Smooth muscle cell (in vitro differentiated cells): ENCODE results near the gene CALHM3. TPM values are rescaled to one million over a fixed set of nuclear protein-coding genes. Genes with fewer than 3 reads are reported as not detected.

Source experiments
- DNase-seq: peaks from one replicate; lab custom pipeline; 2025; ENCODE audit not compliant: unreplicated experiment; lab: John Stamatoyannopoulos, UW
- H2AFZ ChIP-seq: fragments of 200-600 bp; sonication (generic); 2 replicates; pipeline ENCODE4 v1.6.0; 2016; ENCODE audit warnings: antibody characterized with exemption, low read depth, mild to moderate bottlenecking
- H3F3A ChIP-seq: fragments of 200-600 bp; sonication (generic); 2 replicates; pipeline ENCODE4 v1.6.0; 2017; ENCODE audit warnings: antibody characterized with exemption, low read depth
- H3K27ac ChIP-seq: fragments of 200-600 bp; sonication (generic); 2 replicates; pipeline ENCODE4 v1.5.1; 2016; ENCODE audit warnings: low read depth, mild to moderate bottlenecking
- H3K27me3 ChIP-seq: fragments of 200-600 bp; sonication (generic); 2 replicates; pipeline ENCODE4 v1.6.1; 2016; ENCODE audit warnings: low read depth, mild to moderate bottlenecking
- H3K36me3 ChIP-seq: fragments of 200-600 bp; sonication (generic); 2 replicates; pipeline ENCODE4 v1.5.1; 2016; ENCODE audit warnings: low read depth
- H3K4me1 ChIP-seq: fragments of 200-600 bp; sonication (generic); 2 replicates; pipeline ENCODE4 v1.5.1; 2016; ENCODE audit warnings: low read depth
- H3K4me2 ChIP-seq: fragments of 200-600 bp; sonication (generic); 2 replicates; pipeline ENCODE4 v1.6.0; 2016; ENCODE audit warnings: mild to moderate bottlenecking
- H3K4me3 ChIP-seq: fragments of 200-600 bp; sonication (generic); 2 replicates; pipeline ENCODE4 v1.5.1; 2016; ENCODE audit warnings: mild to moderate bottlenecking
- H3K79me2 ChIP-seq: fragments of 200-600 bp; sonication (generic); 2 replicates; pipeline ENCODE4 v1.6.0; 2016; ENCODE audit warnings: low read depth, mild to moderate bottlenecking
- H3K9ac ChIP-seq: fragments of 200-600 bp; sonication (generic); 2 replicates; pipeline ENCODE4 v1.6.0; 2016; ENCODE audit warnings: low read depth
- H3K9me3 ChIP-seq: fragments of 200-600 bp; sonication (generic); replicated peaks from 2 replicates; pipeline ENCODE4 v1.5.1; 2016; ENCODE audit warnings: low read depth
- H4K20me1 ChIP-seq: fragments of 200-600 bp; sonication (generic); 2 replicates; pipeline ENCODE4 v1.6.0; 2016; ENCODE audit warnings: low read depth
- CTCF ChIP-seq: fragments of 200-600 bp; sonication (generic); IDR thresholded peaks from 2 replicates; pipeline ENCODE4 v1.5.1; 2017; ENCODE audit warnings: borderline replicate concordance, mild to moderate bottlenecking, antibody characterized with exemption; ENCODE audit not compliant: insufficient read depth, poor library complexity, severe bottlenecking
- WGBS: methylation state at CpG from one replicate; pipeline ENCODE4 v1.1.7; 2016; ENCODE audit warnings: low lambda C conversion rate; 5-methylcytosine and 5-hydroxymethylcytosine counted together
- polyA plus RNA-seq: library from polyadenylated mRNA; unstranded; fragments of >200 nt; fragmentation: Nextera tagmentation; extraction: Ambion mirVana; gene quantifications from 2 replicates; pipeline ENCODE4 v1.2.1, GENCODE V29; 2016
- total RNA-seq: library from RNA; depleted of rRNA; stranded (reverse); fragments of >200 nt; gene quantifications from 2 replicates; pipeline ENCODE4 v1.2.3, GENCODE V29; 2014

The CALHM3 gene
- total and polyA plus RNA-seq, 2 experiments from 2014 or later = not detected

GRCh38 chr10:103499881-103500280 lies 20.8 kb upstream of the CALHM3 start:
- Histone ChIP-seq H3K9ac (peak overlapping the region; percentile 84), H3K79me2 (no peaks in the 10 kb centered on the region), H3K9me3 (no peaks in the 10 kb centered on the region), H3K4me1 (peaks cover 8% of the 10 kb centered on the region), H4K20me1 (no peaks in the 10 kb centered on the region), H3K27me3 (peaks cover 35% of the 10 kb centered on the region), H2AFZ (no peak overlapping the region), H3K36me3 (no peaks in the 10 kb centered on the region), H3K4me2 (peak overlapping the region; percentile 71), H3K27ac (peak overlapping the region; percentile 87), H3K4me3 (no peak overlapping the region), H3F3A (no peaks in the 10 kb centered on the region)
- DNase-seq = no peak
- WGBS = 33% methylated on average over 7 of the region's 7 CpGs
- no peak for TF ChIP-seq CTCF

GRCh38 chr10:103498936-103499638 lies 20.0 kb upstream of the CALHM3 start:
- TF ChIP-seq CTCF = no peak
- WGBS = 88% methylated on average over 5 of the region's 5 CpGs
- Histone ChIP-seq H3K79me2 (no peaks in the 10 kb centered on the region), H3K4me2 (no peak overlapping the region), H4K20me1 (no peaks in the 10 kb centered on the region), H3K27ac (peak overlapping the region; percentile 87), H3K27me3 (peaks cover 42% of the 10 kb centered on the region), H3F3A (no peaks in the 10 kb centered on the region), H3K9me3 (no peaks in the 10 kb centered on the region), H3K4me3 (no peak overlapping the region), H3K4me1 (peaks cover 8% of the 10 kb centered on the region), H3K36me3 (no peaks in the 10 kb centered on the region), H2AFZ (no peak overlapping the region), H3K9ac (no peak overlapping the region)
- DNase-seq = no peak

- Histone ChIP-seq H3K4me3 (no peak overlapping the region), H3K27ac (no peak overlapping the region), H3K4me1 (peaks cover 8% of the 10 kb centered on the region), H3K27me3 (peaks cover 46% of the 10 kb centered on the region), H3K79me2 (no peaks in the 10 kb centered on the region), H3K9me3 (no peaks in the 10 kb centered on the region), H4K20me1 (no peaks in the 10 kb centered on the region), H3K4me2 (no peak overlapping the region), H3F3A (peaks cover 10% of the 10 kb centered on the region), H3K9ac (no peak overlapping the region), H3K36me3 (no peaks in the 10 kb centered on the region), H2AFZ (no peak overlapping the region)
- no peak for TF ChIP-seq CTCF
- no peak for DNase-seq
- WGBS = 89% methylated on average over 8 of the region's 8 CpGs
Measured at GRCh38 chr10:103497161-103497915, 18.3 kb upstream of the CALHM3 start.

GRCh38 chr10:103495321-103495720 lies 16.3 kb upstream of the CALHM3 start:
- Histone ChIP-seq H3K9me3 (no peaks in the 10 kb centered on the region), H2AFZ (no peak overlapping the region), H3K27ac (no peak overlapping the region), H3K79me2 (no peaks in the 10 kb centered on the region), H3K4me1 (peaks cover 11% of the 10 kb centered on the region), H3K9ac (no peak overlapping the region), H3K4me2 (no peak overlapping the region), H3K36me3 (no peaks in the 10 kb centered on the region), H3F3A (peaks cover 12% of the 10 kb centered on the region), H3K27me3 (peaks cover 46% of the 10 kb centered on the region), H4K20me1 (no peaks in the 10 kb centered on the region), H3K4me3 (no peak overlapping the region)
- no peak for DNase-seq
- 95% methylated on average over 3 of the region's 3 CpGs for WGBS
- no peak for TF ChIP-seq CTCF
